Gastrocnemius medialis (tissue), 4 donors: ENCODE measurements around the gene GNG2. TPM values are rescaled to one million over a fixed set of nuclear protein-coding genes. Genes with fewer than 3 reads are reported as not detected.

Experiments used
- ATAC-seq, 2 donors: fragments of 150-250 bp; one replicate each; pipeline ENCODE4 v1.9.1; 2016
- DNase-seq, 2 donors: peaks; one replicate each; pipeline ENCODE4 v3.0.0-alpha.2; 2019
- H3K27ac ChIP-seq, 4 donors: fragments of 200-600 bp; sonication (generic); 1 replicate in 1 of 4; 2 replicates in 3 of 4; pipeline ENCODE4 v1.5.1; 2016 to 2018; ENCODE audit warnings: mild to moderate bottlenecking in 2 of 4, moderate library complexity in 1 of 4
- H3K27me3 ChIP-seq, 3 donors: fragments of 200-600 bp; sonication (generic) in 2 of 3; 1 replicate in 1 of 3; 2 replicates in 2 of 3; pipeline versions ENCODE4 v1.5.1 to v1.6.0; 2016 to 2019; ENCODE audit warnings: mild to moderate bottlenecking in 1 of 3, moderate library complexity in 1 of 3
- H3K36me3 ChIP-seq, 2 donors: fragments of 200-600 bp; sonication (generic) in 1 of 2; one replicate each; pipeline ENCODE4 v1.5.1; 2017 to 2018
- H3K4me1 ChIP-seq, 2 donors: fragments of 200-600 bp; sonication (generic) in 1 of 2; one replicate each; pipeline ENCODE4 v1.5.1; 2016 to 2017; ENCODE audit warnings: mild to moderate bottlenecking in 2 of 2
- H3K4me3 ChIP-seq, 4 donors: fragments of 200-600 bp; sonication (generic) in 3 of 4; 1 replicate in 1 of 4; 2 replicates in 3 of 4; pipeline ENCODE4 v1.5.1; 2016 to 2019; ENCODE audit warnings: mild to moderate bottlenecking in 2 of 4
- H3K9me3 ChIP-seq, 3 donors: fragments of 200-600 bp; sonication (generic) in 2 of 3; 1 replicate in 1 of 3; 2 replicates in 2 of 3; pipeline ENCODE4 v1.5.1; 2016 to 2019
- POLR2A ChIP-seq, 2 donors: fragments of 450-650 bp; IDR thresholded peaks; one replicate each; pipeline ENCODE4 v1.6.1; 2017; ENCODE audit warnings: antibody characterized with exemption in 2 of 2, mild to moderate bottlenecking in 2 of 2, moderate library complexity in 2 of 2
- in situ Hi-C, 4 donors: fragments of 200-750 bp; cut with MboI; loops; one replicate each; pipeline versions ENCODE4 v1.15.0 to v1.8.0; 2017; ENCODE audit warnings: low sequenced_read_pairs in 4 of 4
- intact Hi-C: fragments of 100-400 bp; cut with DNase I; formaldehyde crosslinking; loops from one replicate; pipeline ENCODE4 v1.15.1; 2023; ENCODE audit warnings: low total_unique reads
- total RNA-seq, 4 donors: library from RNA; depleted of rRNA; stranded (reverse); fragments of >200 nt; gene quantifications; one replicate each; pipeline versions ENCODE4 v1.1.0 to v1.2.3, GENCODE V29; 2016
- TF ChIP-seq, protein P1 (sequence below), 5 experiments: fragments of 450-650 bp in 3 of 5; fragments of 200-600 bp in 2 of 5; sonication (generic) in 2 of 5; IDR thresholded peaks in 4 of 5; conservative IDR thresholded peaks in 1 of 5; 1 replicate in 4 of 5; 2 replicates in 1 of 5; pipeline ENCODE4 v1.5.1; 2016 to 2019; ENCODE audit warnings: antibody characterized with exemption in 5 of 5, mild to moderate bottlenecking in 3 of 5, moderate library complexity in 3 of 5

Gene GNG2
- total RNA-seq, 4 donors from 2014 or later, result 0.41 to 4.9 (median 2.2) TPM

DNA sequence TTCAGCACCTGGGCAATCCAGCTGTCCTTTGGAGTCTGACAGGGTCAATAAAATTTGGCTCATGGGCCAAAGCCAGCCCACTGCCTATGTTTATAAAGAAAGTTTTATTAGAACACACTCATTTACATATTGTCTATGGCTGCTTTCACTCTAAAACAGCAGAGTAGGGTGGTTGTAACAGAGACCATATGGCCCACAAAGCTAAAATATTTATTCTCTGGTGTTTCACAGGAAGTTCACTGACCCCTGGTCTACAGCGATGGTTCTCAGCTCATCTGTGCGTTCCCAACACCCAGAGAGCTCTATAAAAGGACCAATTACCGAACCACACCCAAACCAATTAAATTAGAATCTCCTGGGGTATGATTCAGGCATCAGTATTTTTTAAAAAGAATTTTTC, 91.2 kb downstream of the GNG2 start:
- H3K4me1 ChIP-seq, result no peaks in the 10 kb centered on the region
- DNase-seq (no peak), ATAC-seq (no peak)
- no peaks in the 10 kb centered on the region for H3K9me3 ChIP-seq
- TF ChIP-seq POLR2A (IDR thresholded peaks at IDR 0.05), result no peak
- TF ChIP-seq, protein P1, sequence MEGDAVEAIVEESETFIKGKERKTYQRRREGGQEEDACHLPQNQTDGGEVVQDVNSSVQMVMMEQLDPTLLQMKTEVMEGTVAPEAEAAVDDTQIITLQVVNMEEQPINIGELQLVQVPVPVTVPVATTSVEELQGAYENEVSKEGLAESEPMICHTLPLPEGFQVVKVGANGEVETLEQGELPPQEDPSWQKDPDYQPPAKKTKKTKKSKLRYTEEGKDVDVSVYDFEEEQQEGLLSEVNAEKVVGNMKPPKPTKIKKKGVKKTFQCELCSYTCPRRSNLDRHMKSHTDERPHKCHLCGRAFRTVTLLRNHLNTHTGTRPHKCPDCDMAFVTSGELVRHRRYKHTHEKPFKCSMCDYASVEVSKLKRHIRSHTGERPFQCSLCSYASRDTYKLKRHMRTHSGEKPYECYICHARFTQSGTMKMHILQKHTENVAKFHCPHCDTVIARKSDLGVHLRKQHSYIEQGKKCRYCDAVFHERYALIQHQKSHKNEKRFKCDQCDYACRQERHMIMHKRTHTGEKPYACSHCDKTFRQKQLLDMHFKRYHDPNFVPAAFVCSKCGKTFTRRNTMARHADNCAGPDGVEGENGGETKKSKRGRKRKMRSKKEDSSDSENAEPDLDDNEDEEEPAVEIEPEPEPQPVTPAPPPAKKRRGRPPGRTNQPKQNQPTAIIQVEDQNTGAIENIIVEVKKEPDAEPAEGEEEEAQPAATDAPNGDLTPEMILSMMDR (IDR thresholded peaks at IDR 0.05 in 4 of 5, conservative IDR thresholded peaks at IDR 0.05 in 1 of 5), result no peak
- H3K27me3 ChIP-seq, result no peaks in the 10 kb centered on the region
- no peak overlapping the region for H3K27ac ChIP-seq
- no peak overlapping the region for H3K4me3 ChIP-seq
- intact Hi-C loops (no loop called here), in situ Hi-C loops (no loop called here)
- H3K36me3 ChIP-seq, result no peaks in the 10 kb centered on the region

DNA sequence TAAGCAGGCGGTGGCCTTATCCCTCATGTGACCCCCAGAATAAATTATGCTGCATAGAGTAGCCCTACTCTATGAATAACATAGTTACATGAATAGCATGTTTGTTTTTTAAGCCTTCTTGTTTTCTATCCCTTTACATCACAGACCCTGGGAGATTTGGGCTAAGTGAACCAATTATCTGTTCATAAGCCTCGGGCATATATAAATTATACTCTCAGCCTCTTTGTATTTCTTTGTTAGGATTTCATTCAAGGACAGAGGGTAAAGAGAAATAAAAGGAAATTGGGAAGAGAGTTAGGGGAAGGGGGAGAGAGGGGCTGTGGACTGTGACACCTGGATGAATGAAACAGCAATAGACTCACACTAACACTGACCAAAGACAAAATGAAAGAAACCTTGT, 93.6 kb downstream of the GNG2 start:
- Histone ChIP-seq H3K36me3 (no peaks in the 10 kb centered on the region), H3K4me1 (no peaks in the 10 kb centered on the region), H3K27ac (no peak overlapping the region), H3K4me3 (no peak overlapping the region), H3K9me3 (no peaks in the 10 kb centered on the region), H3K27me3 (no peaks in the 10 kb centered on the region)
- TF ChIP-seq, protein P1 (IDR thresholded peaks at IDR 0.05 in 4 of 5, conservative IDR thresholded peaks at IDR 0.05 in 1 of 5), result no peak
- no peak for TF ChIP-seq POLR2A (IDR thresholded peaks at IDR 0.05)
- ATAC-seq (no peak), DNase-seq (no peak)
- in situ Hi-C loops (no loop called here), intact Hi-C loops (no loop called here)

DNA sequence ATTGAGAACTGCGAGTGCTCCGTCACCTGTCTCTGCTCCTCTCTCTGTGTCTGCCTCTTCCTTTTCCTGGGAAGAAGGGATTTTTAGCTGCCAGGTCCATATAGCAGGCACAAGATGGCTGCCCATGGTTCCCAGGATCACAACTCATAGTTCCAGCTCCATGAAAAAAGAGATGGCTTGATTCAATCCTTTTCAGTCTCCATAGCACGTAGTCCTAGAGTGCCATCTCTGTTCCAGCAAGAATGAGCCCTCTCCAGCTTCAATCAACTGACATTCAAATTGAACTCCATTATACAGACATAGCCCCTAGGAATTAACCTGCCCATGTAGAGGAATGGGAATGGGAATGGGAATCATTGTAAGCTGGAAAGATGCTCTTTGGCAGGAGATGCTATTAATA, 94.2 kb downstream of the GNG2 start:
- ATAC-seq (no peak), DNase-seq (no peak)
- no peak for TF ChIP-seq POLR2A (IDR thresholded peaks at IDR 0.05)
- TF ChIP-seq, protein P1 (IDR thresholded peaks at IDR 0.05 in 4 of 5, conservative IDR thresholded peaks at IDR 0.05 in 1 of 5), result no peak
- H3K27me3 ChIP-seq, result no peaks in the 10 kb centered on the region
- no peak overlapping the region for H3K4me3 ChIP-seq
- H3K9me3 ChIP-seq, result no peaks in the 10 kb centered on the region
- H3K36me3 ChIP-seq, result no peaks in the 10 kb centered on the region
- H3K27ac ChIP-seq, result no peak overlapping the region
- intact Hi-C loops (no loop called here), in situ Hi-C loops (no loop called here)
- H3K4me1 ChIP-seq, result no peaks in the 10 kb centered on the region

DNA sequence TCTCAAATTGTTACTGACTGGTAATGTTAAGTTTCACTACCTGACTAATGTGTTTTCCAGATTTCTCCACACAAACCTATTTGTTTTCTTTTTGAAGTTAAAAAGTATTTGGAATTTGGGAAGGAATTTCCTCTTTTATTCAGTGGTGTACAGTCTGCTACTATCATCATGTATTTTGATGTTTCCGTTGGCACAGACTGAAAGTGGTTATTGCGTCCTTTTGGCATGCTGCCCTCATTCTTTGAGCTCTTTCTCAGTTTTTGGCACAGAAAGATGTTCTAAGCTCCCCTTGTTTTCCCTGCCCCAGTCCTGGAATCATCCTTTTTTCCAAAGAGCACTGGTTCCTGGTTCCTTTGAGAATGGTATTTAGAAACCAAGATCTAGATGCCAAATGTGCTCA, 97.5 kb downstream of the GNG2 start:
- intact Hi-C loops (no loop called here), in situ Hi-C loops (no loop called here)
- Histone ChIP-seq H3K4me1 (peaks cover 0 to 4% of the 10 kb centered on the region in 2 donors), H3K9me3 (no peaks in the 10 kb centered on the region), H3K4me3 (no peak overlapping the region), H3K36me3 (no peaks in the 10 kb centered on the region), H3K27me3 (no peaks in the 10 kb centered on the region), H3K27ac (no peak overlapping the region)
- DNase-seq (no peak), ATAC-seq (no peak)
- TF ChIP-seq, protein P1 (IDR thresholded peaks at IDR 0.05 in 4 of 5, conservative IDR thresholded peaks at IDR 0.05 in 1 of 5), result no peak
- TF ChIP-seq POLR2A (IDR thresholded peaks at IDR 0.05), result no peak

DNA sequence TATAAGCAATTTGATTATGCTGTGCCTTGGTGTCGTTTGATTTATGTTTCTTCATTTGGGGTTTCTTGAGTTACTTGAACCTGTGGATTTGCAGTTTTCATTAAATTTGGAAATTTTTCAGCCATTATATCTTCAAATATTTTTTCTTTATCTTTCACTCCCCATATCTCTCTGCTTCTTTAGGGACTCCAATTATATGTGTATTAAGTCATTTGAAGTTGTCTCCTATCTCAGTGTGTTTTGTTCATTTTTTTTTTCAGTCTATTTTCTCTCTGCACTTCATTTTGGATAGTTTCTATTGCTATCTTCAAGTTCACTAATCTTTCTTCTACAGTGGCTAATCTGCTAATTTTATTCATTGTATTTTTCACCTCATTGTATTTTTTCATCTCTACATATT, 99.5 kb downstream of the GNG2 start:
- no peak for ATAC-seq
- intact Hi-C loops, result no loop called here
- peaks cover 0 to 4% of the 10 kb centered on the region in 2 donors for H3K4me1 ChIP-seq
- H3K4me3 ChIP-seq, result no peak overlapping the region
- H3K27ac ChIP-seq, result no peak overlapping the region
- TF ChIP-seq, protein P1 (IDR thresholded peaks at IDR 0.05 in 4 of 5, conservative IDR thresholded peaks at IDR 0.05 in 1 of 5), result no peak
- no peak for TF ChIP-seq POLR2A (IDR thresholded peaks at IDR 0.05)
- DNase-seq, result no peak
- no peaks in the 10 kb centered on the region for H3K36me3 ChIP-seq
- no peaks in the 10 kb centered on the region for H3K9me3 ChIP-seq
- in situ Hi-C loops, result no loop called here
- no peaks in the 10 kb centered on the region for H3K27me3 ChIP-seq
